ENCODE data around the gene TMEM80. TPM values are rescaled to one million over a fixed set of nuclear protein-coding genes. Genes with fewer than 3 reads are reported as not detected.

The TMEM80 gene
- total and polyA plus RNA-seq, 2 of the 4 experiments (the other 2 are of a cell fraction), result 5.6 to 21.7 TPM

- TF ChIP-seq RFX5 (IDR thresholded peaks at IDR 0.05; ENCODE audit: low read depth, low read length), result no peak
These were observed 9.4 kb downstream of the TMEM80 start (continued) for GRCh38 chr11:704781-705645.

DNA sequence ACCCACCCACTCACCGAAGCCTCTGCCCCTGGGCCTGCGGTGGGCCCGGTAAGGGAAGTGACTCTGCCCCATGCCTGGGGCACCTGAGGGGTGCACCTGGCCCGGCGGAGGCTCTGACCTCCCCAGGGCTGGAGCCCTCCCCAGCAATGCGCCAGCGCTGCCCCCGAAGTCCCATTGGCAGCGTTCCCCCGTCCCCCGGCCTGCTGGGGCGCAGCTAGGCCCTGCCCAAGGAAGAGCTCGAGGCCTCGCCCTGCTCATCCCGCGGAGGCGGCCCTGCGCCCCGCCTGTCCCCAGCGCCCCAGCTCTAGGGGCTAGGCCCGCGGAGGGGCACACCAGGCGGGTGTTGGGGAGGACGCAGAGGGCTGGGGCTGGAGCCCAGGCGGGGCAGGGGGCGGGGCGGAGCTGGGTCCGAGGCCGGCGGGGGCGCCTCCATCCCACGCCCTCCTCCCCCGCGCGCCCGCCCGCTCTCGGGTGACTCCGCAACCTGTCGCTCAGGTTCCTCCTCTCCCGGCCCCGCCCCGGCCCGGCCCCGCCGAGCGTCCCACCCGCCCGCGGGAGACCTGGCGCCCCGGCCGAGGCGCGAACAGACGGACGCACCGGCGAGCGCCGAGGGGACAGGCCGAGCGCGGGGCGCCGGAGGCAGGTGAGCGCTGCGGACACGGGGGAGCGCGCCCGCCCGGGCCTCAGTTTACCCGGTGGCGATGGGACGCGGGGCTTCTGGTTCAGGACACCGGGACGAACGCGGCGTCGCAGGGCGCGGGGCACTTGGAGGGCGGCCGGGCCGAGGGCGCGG is 10.2 kb downstream of the TMEM80 start, which contains the start of gene EPS8L2:
Gene EPS8L2 (plus strand): TSS at position 586 of the 793 bp plus-strand sequence. CDS start 3,177 bp downstream, outside the sequence.
- Histone ChIP-seq H2BK5ac (ENCODE audit: low read depth, low read length, poor library complexity, severe bottlenecking) (peak within 1 kb of the TSS; percentile 51), H3K9me3 (ENCODE audit: control insufficient read depth, insufficient read depth, low read length) (no peaks in the 10 kb centered on the region), H4K91ac (ENCODE audit: insufficient read depth, low read depth, low read length) (peak within 1 kb of the TSS; percentile 93), H4K8ac (ENCODE audit: low read depth in 2 of 2, low read length in 2 of 2) (peak within 1 kb of the TSS; percentile 88 to 97), H3K27ac (ENCODE audit: insufficient read depth, low read length) (peak within 1 kb of the TSS; percentile 58), H2AFZ (replicated peaks; ENCODE audit: low read length, poor library complexity) (peak within 1 kb of the TSS; percentile 92), H3K9ac (ENCODE audit: low read depth, low read length) (peak within 1 kb of the TSS; percentile 68), H3K79me1 (ENCODE audit: low read depth in 1 of 2, low read length in 2 of 2) (peaks cover 2 to 54% of the 10 kb centered on the region in 2 experiments), H2BK120ac (ENCODE audit: low read depth, low read length) (peak within 1 kb of the TSS; percentile 71), H3K4me3 (ENCODE audit: insufficient read depth, low read depth, low read length) (peak within 1 kb of the TSS; percentile 53), H2AK9ac (replicated peaks; ENCODE audit: low read depth, low read length, poor library complexity) (peak within 1 kb of the TSS; percentile 87), H2AK5ac (ENCODE audit: low read depth, low read length) (peak within 1 kb of the TSS; percentile 98), H4K20me1 (ENCODE audit: insufficient read depth, low read length) (no peaks in the 10 kb centered on the region), H4K5ac (ENCODE audit: low read depth, low read length) (peak within 1 kb of the TSS; percentile 78), H3K14ac (replicated peaks; ENCODE audit: low read depth, low read length) (peak within 1 kb of the TSS; percentile 98), H3K4me1 (ENCODE audit: control insufficient read depth, insufficient read depth, low read length) (peaks cover 21% of the 10 kb centered on the region), H3K4ac (ENCODE audit: low read depth, low read length) (peak within 1 kb of the TSS; percentile 92), H3K56ac (ENCODE audit: extremely low read depth, insufficient read depth, low read length) (peak within 1 kb of the TSS; percentile 35), H2BK15ac (ENCODE audit: low read depth, low read length) (peak within 1 kb of the TSS; percentile 86; the same call in 1 of the 3 replicates), H3K4me2 (ENCODE audit: low read depth, low read length) (peak within 1 kb of the TSS; percentile 83), H2BK20ac (ENCODE audit: low read depth, low read length) (peak within 1 kb of the TSS; percentile 64), H3K36me3 (ENCODE audit: control insufficient read depth, insufficient read depth, low read length) (peaks cover 15% of the 10 kb centered on the region; the same call in 1 of the 2 replicates), H3K9me1 (ENCODE audit: insufficient read depth, low read length) (peaks cover 13% of the 10 kb centered on the region), H3K27me3 (ENCODE audit: control insufficient read depth, insufficient read depth, low read length) (no peaks in the 10 kb centered on the region), H3K18ac (ENCODE audit: low read depth, low read length) (peak within 1 kb of the TSS; percentile 42), H3K23ac (ENCODE audit: low read depth, low read length) (peak within 1 kb of the TSS; percentile 90)
- in situ Hi-C loops (cut with MboI; ENCODE audit: low sequenced_read_pairs), result no loop called here
- peak; percentile 15 for ATAC-seq (ENCODE audit: low read depth)
- no TSS peak for BruUV-seq (replicated peaks)
- WGBS, 2 experiments (ENCODE audit: extremely low coverage in 2 of 2, insufficient read length in 1 of 2), result 2% methylated on average over 24 of the region's 90 CpGs; no CpG with 5 or more reads in 1 of the 2 experiments
- DNase-seq, result no peak
- POLR2A ChIA-PET (ENCODE audit: unreplicated experiment), result no interaction called here
- CTCF ChIA-PET, result no interaction called here
- intact Hi-C loops (cut with micrococcal nuclease), result no loop called here
- dilution Hi-C loops (cut with HindIII; ENCODE audit: low sequenced_read_pairs, unreplicated experiment), result no loop called here
- TF ChIP-seq MAFK (IDR thresholded peaks at IDR 0.05; ENCODE audit: low read depth, low read length) (no peak), FOS (IDR thresholded peaks at IDR 0.05; ENCODE audit: low read depth, low read length) (no peak), ELK1 (IDR thresholded peaks at IDR 0.05; ENCODE audit: borderline replicate concordance, low read depth, low read length) (no peak), USF2 (IDR thresholded peaks at IDR 0.05; ENCODE audit: low read depth, low read length) (no peak), MXI1 (IDR thresholded peaks at IDR 0.05; ENCODE audit: borderline replicate concordance, low read depth, low read length) (no peak), NFE2L2 (IDR thresholded peaks at IDR 0.05; ENCODE audit: low read depth, low read length) (no peak), RAD21 (IDR thresholded peaks at IDR 0.05; ENCODE audit: low read length) (no peak), CTCF (conservative IDR thresholded peaks at IDR 0.05; ENCODE audit: low read depth, low read length) (no peak), BHLHE40 (IDR thresholded peaks at IDR 0.05; ENCODE audit: low read depth, low read length) (no peak)
